Stimulated activated CD8-positive, alpha-beta memory T cell treated with anti-CD3 and anti-CD28 coated beads, Interleukin-4, amount 100 ng/mL, for 4 hours (primary cell): ENCODE results near the gene BRD1.

ENCODE experiments used
- DNase-seq, 2 donors: peaks; one replicate each; pipeline ENCODE4 v3.0.0-alpha.2; 2020; ENCODE audit warnings: low read depth in 2 of 2, low spot score in 1 of 2

The BRD1 gene

GRCh38 chr22:49753961-49754695 is 73.5 kb downstream of the BRD1 start:
- no peak for DNase-seq

- no peak for DNase-seq
These were observed 74.3 kb downstream of the BRD1 start for GRCh38 chr22:49753276-49753890.

- no peak for DNase-seq
These were observed 75.0 kb downstream of the BRD1 start for GRCh38 chr22:49752598-49753091.

- no peak for DNase-seq
These were observed 75.6 kb downstream of the BRD1 start for GRCh38 chr22:49751966-49752597.

- DNase-seq, result no peak
These were observed 76.2 kb downstream of the BRD1 start for GRCh38 chr22:49751318-49751965.

- DNase-seq, result no peak
These were observed 77.7 kb downstream of the BRD1 start for GRCh38 chr22:49749885-49750510.

- DNase-seq, result no peak
These were observed 78.4 kb downstream of the BRD1 start for GRCh38 chr22:49749227-49749626.

- no peak for DNase-seq
These were observed 79.2 kb downstream of the BRD1 start for GRCh38 chr22:49748514-49748913.

- no peak for DNase-seq
These were observed 80.0 kb downstream of the BRD1 start for GRCh38 chr22:49747716-49748115.

- DNase-seq, result no peak
These were observed 80.5 kb downstream of the BRD1 start for GRCh38 chr22:49747130-49747529.

- no peak for DNase-seq
These were observed 81.6 kb downstream of the BRD1 start for GRCh38 chr22:49746065-49746464.

GRCh38 chr22:49740242-49740641 is 87.4 kb downstream of the BRD1 start:
- DNase-seq, result no peak

GRCh38 chr22:49739138-49739537 is 88.5 kb downstream of the BRD1 start:
- no peak for DNase-seq

GRCh38 chr22:49738566-49738965 is 89.1 kb downstream of the BRD1 start:
- no peak for DNase-seq

GRCh38 chr22:49738006-49738405 is 89.7 kb downstream of the BRD1 start:
- DNase-seq, result no peak

GRCh38 chr22:49737101-49737551 is 90.5 kb downstream of the BRD1 start:
- no peak for DNase-seq

- DNase-seq, result no peak
These were observed 91.1 kb downstream of the BRD1 start for GRCh38 chr22:49736538-49736937.

GRCh38 chr22:49735901-49736421 is 91.7 kb downstream of the BRD1 start:
- DNase-seq, result no peak

- no peak for DNase-seq
These were observed 92.2 kb downstream of the BRD1 start for GRCh38 chr22:49735411-49735900.

- no peak for DNase-seq
These were observed 92.8 kb downstream of the BRD1 start for GRCh38 chr22:49734882-49735281.

- DNase-seq, result no peak
These were observed 93.3 kb downstream of the BRD1 start for GRCh38 chr22:49734390-49734789.
